ENCODE results near the gene FASTKD2. TPM values are rescaled to one million over a fixed set of nuclear protein-coding genes. Genes with fewer than 3 reads are reported as not detected.

FASTKD2 gene
- total and polyA plus RNA-seq, 3 donors from 2014 or later: 15.5 to 28.3 (median 25.0) TPM

DNA sequence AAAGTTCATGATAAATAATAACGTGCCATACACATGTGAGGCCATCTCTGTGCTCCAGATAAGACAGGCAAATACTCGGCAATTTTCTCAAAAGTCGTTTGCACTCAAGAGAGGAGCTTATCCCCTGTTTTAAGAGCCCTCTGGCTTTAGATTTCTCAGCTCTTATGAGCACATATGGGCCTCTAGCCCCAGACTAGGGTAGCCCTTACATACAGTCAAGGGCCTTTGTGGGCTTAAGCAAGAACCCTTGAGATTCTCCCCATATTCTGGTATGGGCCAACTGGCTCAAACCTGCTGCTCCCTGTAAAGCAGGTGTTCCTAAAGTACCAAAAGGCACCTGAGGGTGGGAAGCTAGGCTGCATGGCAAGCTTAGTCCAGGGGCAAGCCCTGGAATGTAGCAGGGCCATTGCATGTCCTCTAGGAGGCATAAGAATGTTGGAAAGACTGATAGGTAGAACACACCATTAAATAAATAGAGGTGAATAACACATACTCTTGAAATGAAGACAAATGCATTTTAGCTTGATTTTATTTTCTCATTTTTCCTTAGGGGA is 66.1 kb downstream of the FASTKD2 start:
- no peak overlapping the region for H3K27ac ChIP-seq
- no peak for DNase-seq
- no peaks in the 10 kb centered on the region for H3K9me3 ChIP-seq
- H3K36me3 ChIP-seq (ENCODE audit: low read depth, missing control alignments): no peaks in the 10 kb centered on the region
- TF ChIP-seq, protein P1, sequence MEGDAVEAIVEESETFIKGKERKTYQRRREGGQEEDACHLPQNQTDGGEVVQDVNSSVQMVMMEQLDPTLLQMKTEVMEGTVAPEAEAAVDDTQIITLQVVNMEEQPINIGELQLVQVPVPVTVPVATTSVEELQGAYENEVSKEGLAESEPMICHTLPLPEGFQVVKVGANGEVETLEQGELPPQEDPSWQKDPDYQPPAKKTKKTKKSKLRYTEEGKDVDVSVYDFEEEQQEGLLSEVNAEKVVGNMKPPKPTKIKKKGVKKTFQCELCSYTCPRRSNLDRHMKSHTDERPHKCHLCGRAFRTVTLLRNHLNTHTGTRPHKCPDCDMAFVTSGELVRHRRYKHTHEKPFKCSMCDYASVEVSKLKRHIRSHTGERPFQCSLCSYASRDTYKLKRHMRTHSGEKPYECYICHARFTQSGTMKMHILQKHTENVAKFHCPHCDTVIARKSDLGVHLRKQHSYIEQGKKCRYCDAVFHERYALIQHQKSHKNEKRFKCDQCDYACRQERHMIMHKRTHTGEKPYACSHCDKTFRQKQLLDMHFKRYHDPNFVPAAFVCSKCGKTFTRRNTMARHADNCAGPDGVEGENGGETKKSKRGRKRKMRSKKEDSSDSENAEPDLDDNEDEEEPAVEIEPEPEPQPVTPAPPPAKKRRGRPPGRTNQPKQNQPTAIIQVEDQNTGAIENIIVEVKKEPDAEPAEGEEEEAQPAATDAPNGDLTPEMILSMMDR (IDR thresholded peaks at IDR 0.05): no peak
- TF ChIP-seq POLR2A (IDR thresholded peaks at IDR 0.05): no peak
- WGBS, 2 donors: 79 to 91% methylated on average over 3 of the region's 3 CpGs
- intact Hi-C loops (cut with DNase I; ENCODE audit: low total_unique reads): no loop called here
- H3K4me1 ChIP-seq: no peaks in the 10 kb centered on the region
- no peaks in the 10 kb centered on the region for H3K27me3 ChIP-seq
- H3K4me3 ChIP-seq: no peak overlapping the region

DNA sequence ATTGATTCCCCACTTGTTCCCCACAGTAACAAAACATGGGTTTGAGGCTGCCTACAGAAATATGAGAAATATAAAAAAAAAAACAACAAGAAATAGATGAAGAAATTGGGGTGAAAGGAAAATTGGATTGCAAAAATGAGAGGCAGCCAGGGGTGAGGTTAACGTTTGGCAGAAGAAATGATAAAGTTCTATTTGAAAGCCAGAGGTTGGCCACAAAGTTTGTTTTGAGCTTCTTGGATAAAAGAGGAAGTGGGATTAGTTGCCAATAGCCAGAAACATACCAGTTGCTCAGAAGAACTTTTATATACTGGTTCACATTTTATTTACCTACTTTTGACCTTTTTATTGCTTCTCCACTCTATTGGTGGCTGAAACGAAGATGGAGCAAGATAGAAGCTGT is 67.5 kb downstream of the FASTKD2 start:
- 66 to 68% methylated on average over 2 of the region's 2 CpGs for WGBS, 2 donors
- DNase-seq: no peak
- no peaks in the 10 kb centered on the region for H3K36me3 ChIP-seq (ENCODE audit: low read depth, missing control alignments)
- intact Hi-C loops (cut with DNase I; ENCODE audit: low total_unique reads): no loop called here
- TF ChIP-seq, protein P1 (IDR thresholded peaks at IDR 0.05): no peak
- TF ChIP-seq POLR2A (IDR thresholded peaks at IDR 0.05): no peak
- H3K9me3 ChIP-seq: no peaks in the 10 kb centered on the region
- H3K4me3 ChIP-seq: no peak overlapping the region
- H3K27me3 ChIP-seq: no peaks in the 10 kb centered on the region
- no peak overlapping the region for H3K27ac ChIP-seq
- H3K4me1 ChIP-seq: no peaks in the 10 kb centered on the region

DNA sequence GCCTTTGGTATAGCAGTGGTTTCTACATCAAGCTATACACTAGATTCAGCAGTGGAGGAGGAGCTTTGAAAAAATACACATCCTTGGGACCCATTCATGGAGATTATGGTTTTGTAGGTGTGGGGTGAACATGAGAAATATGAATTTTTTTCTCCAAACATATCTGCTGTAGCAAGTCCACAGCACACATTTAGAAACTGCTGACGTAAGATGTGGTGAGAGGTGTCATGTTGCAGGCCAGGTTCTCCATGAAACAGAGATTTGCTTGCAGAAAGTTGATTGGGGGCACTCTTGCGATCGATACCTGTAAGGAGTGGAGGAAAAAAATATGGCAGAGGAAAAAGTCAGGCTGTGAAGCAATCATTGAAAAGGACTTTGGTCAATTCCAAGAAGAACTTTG is 67.9 kb downstream of the FASTKD2 start:
- H3K27me3 ChIP-seq: no peaks in the 10 kb centered on the region
- H3K9me3 ChIP-seq: no peaks in the 10 kb centered on the region
- no peak overlapping the region for H3K27ac ChIP-seq
- H3K4me1 ChIP-seq: no peaks in the 10 kb centered on the region
- no peaks in the 10 kb centered on the region for H3K36me3 ChIP-seq (ENCODE audit: low read depth, missing control alignments)
- no peak for DNase-seq
- H3K4me3 ChIP-seq: no peak overlapping the region
- intact Hi-C loops (cut with DNase I; ENCODE audit: low total_unique reads): no loop called here
- TF ChIP-seq, protein P1 (IDR thresholded peaks at IDR 0.05): no peak
- 92 to 95% methylated on average over 3 of the region's 3 CpGs for WGBS, 2 donors

DNA sequence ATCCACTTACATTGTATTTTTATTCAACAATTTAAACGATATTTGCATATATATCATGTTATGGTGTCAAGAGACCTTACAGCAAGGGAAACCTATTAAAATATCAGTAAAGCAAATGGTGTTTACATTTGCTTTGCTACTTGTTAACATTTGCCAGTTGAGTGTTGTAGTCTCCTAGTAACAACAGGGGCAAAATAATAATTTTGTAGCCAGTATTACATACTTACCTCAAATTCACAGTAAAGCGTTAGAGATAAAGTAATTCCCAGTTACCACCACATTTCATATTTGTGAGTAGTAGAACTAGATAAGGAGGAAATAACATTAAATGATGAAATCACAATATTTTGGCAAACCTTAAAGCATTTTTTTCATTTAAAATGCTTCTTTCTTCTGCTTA is 71.3 kb downstream of the FASTKD2 start:
- DNase-seq: no peak
- Histone ChIP-seq H3K9me3 (no peaks in the 10 kb centered on the region), H3K27me3 (no peaks in the 10 kb centered on the region), H3K27ac (no peak overlapping the region), H3K36me3 (ENCODE audit: low read depth, missing control alignments) (no peaks in the 10 kb centered on the region), H3K4me1 (no peaks in the 10 kb centered on the region), H3K4me3 (no peak overlapping the region)
- WGBS, 2 donors: 60 to 75% methylated on average over 2 of the region's 2 CpGs
- intact Hi-C loops (cut with DNase I; ENCODE audit: low total_unique reads): no loop called here
- TF ChIP-seq, protein P1 (IDR thresholded peaks at IDR 0.05): no peak
- no peak for TF ChIP-seq POLR2A (IDR thresholded peaks at IDR 0.05)

DNA sequence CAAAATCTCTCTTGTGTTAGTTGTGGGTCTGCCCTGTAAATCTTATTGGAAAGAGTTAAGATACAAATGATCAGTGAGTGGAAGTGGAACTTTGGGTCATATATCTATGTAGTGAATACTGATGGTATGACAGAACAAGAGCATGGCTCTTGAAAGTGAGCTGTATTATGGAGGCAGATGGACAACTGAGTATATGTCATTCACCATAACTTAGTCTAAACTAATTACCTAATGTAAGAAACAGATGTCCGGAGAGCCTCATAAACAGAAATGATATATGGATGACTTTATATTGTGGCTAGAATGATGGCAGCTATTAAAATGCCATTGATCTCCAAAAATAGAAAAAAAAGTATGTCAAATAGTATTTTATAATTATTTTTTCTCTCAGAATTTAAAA is 72.4 kb downstream of the FASTKD2 start:
- TF ChIP-seq, protein P1 (IDR thresholded peaks at IDR 0.05): no peak
- TF ChIP-seq POLR2A (IDR thresholded peaks at IDR 0.05): no peak
- no peaks in the 10 kb centered on the region for H3K27me3 ChIP-seq
- H3K9me3 ChIP-seq: no peaks in the 10 kb centered on the region
- WGBS, 2 donors: 91 to 97% methylated on average over 1 of the region's 1 CpG
- intact Hi-C loops (cut with DNase I; ENCODE audit: low total_unique reads): no loop called here
- no peaks in the 10 kb centered on the region for H3K4me1 ChIP-seq
- H3K4me3 ChIP-seq: no peak overlapping the region
- no peak for DNase-seq
- no peak overlapping the region for H3K27ac ChIP-seq
- H3K36me3 ChIP-seq (ENCODE audit: low read depth, missing control alignments): no peaks in the 10 kb centered on the region

Measured in testis (tissue), 3 donors.